DMS153 (cell line): ENCODE results near the gene CYP2E1.
"Not testable (repeated sequence)": the region's sequence is repeated elsewhere in the genome, so short reads cannot be mapped to it uniquely, and the experiment has no call there.

Experiments
- DNase-seq: peaks from one replicate; lab custom pipeline; 2025; lab: John Stamatoyannopoulos, UW

The CYP2E1 gene

GRCh38 chr10:133573460-133573859 lies 46.3 kb downstream of the CYP2E1 start:
- not testable (repeated sequence) for DNase-seq

- not testable (repeated sequence) for DNase-seq
These were observed 49.9 kb downstream of the CYP2E1 start for GRCh38 chr10:133577037-133577436.
